GM23338 (cell line): Measurements from ENCODE around the gene CCL17. TPM values are rescaled to one million over a fixed set of nuclear protein-coding genes. Genes with fewer than 3 reads are reported as not detected.

ENCODE experiments used
- ATAC-seq: fragments of 200-7000 bp; cut with Tn5 transposase; 3 replicates; pipeline ENCODE4 v1.9.1; 2020
- DNase-seq: peaks from one replicate; pipeline ENCODE4 v3.0.0-alpha.2; 2015; ENCODE audit warnings: low spot score
- H2AFZ ChIP-seq: fragments of 200-600 bp; sonication (generic); 2 replicates; pipeline ENCODE4 v1.8.0; 2016; ENCODE audit warnings: antibody characterized with exemption, mild to moderate bottlenecking, moderate library complexity
- H3F3A ChIP-seq: fragments of 200-600 bp; sonication (generic); replicated peaks from 2 replicates; pipeline ENCODE4 v1.8.0; 2017; ENCODE audit warnings: antibody characterized with exemption, mixed run types, low read depth
- H3K27ac ChIP-seq: fragments of 200-600 bp; sonication (generic); 2 replicates; pipeline ENCODE4 v1.6.1; 2016; ENCODE audit warnings: low read depth
- H3K27me3 ChIP-seq: fragments of 200-600 bp; sonication (generic); 2 replicates; pipeline ENCODE4 v1.8.0; 2016; ENCODE audit warnings: mild to moderate bottlenecking, mixed run types, moderate library complexity; ENCODE audit not compliant: insufficient read depth
- H3K36me3 ChIP-seq: fragments of 200-600 bp; sonication (generic); 2 replicates; pipeline ENCODE4 v1.8.0; 2016; ENCODE audit warnings: mild to moderate bottlenecking; ENCODE audit not compliant: insufficient read depth
- H3K4me1 ChIP-seq: fragments of 200-600 bp; sonication (generic); 2 replicates; pipeline ENCODE4 v1.8.0; 2016; ENCODE audit warnings: mild to moderate bottlenecking, moderate library complexity; ENCODE audit not compliant: insufficient read depth
- H3K4me2 ChIP-seq: fragments of 200-600 bp; sonication (generic); 2 replicates; pipeline ENCODE4 v1.7.1; 2017; ENCODE audit warnings: mixed run types
- H3K4me3 ChIP-seq: fragments of 200-600 bp; sonication (generic); 2 replicates; pipeline ENCODE4 v1.6.1; 2016; ENCODE audit warnings: mixed run types
- H3K79me2 ChIP-seq: fragments of 200-600 bp; sonication (generic); replicated peaks from 2 replicates; pipeline ENCODE4 v1.8.0; 2017; ENCODE audit warnings: mild to moderate bottlenecking; ENCODE audit not compliant: insufficient read depth
- H3K9me2 ChIP-seq: fragments of 200-600 bp; sonication (generic); 2 replicates; pipeline ENCODE4 v1.8.0; 2017; ENCODE audit not compliant: insufficient read depth
- H4K20me1 ChIP-seq: fragments of 200-600 bp; sonication (generic); replicated peaks from 2 replicates; pipeline ENCODE4 v1.8.0; 2017; ENCODE audit warnings: mild to moderate bottlenecking; ENCODE audit not compliant: insufficient read depth
- H3K27ac Mint-ChIP-seq: 2 replicates; pipeline ENCODE4 v1.8.0; 2020; ENCODE audit warnings: inconsistent platforms, mild to moderate bottlenecking, moderate library complexity, mixed read lengths
- H3K27me3 Mint-ChIP-seq: 3 replicates; pipeline ENCODE4 v1.8.0; 2022; ENCODE audit warnings: low read depth, mild to moderate bottlenecking, moderate library complexity, mixed read lengths, inconsistent platforms; ENCODE audit not compliant: insufficient read depth, poor library complexity
- H3K36me3 Mint-ChIP-seq: 3 replicates; pipeline ENCODE4 v1.8.0; 2021; ENCODE audit warnings: low read depth, mild to moderate bottlenecking, inconsistent platforms, moderate library complexity, mixed read lengths
- H3K4me1 Mint-ChIP-seq: 3 replicates; pipeline ENCODE4 v1.8.0; 2020; ENCODE audit warnings: mild to moderate bottlenecking, inconsistent platforms, mixed read lengths
- H3K4me3 Mint-ChIP-seq: 3 replicates; pipeline ENCODE4 v1.8.0; 2021; ENCODE audit warnings: moderate library complexity, mild to moderate bottlenecking, inconsistent platforms, mixed read lengths
- H3K9me3 Mint-ChIP-seq: 3 replicates; pipeline ENCODE4 v1.8.0; 2020; ENCODE audit warnings: moderate library complexity, mild to moderate bottlenecking, inconsistent platforms, mixed read lengths
- CREB1 ChIP-seq: fragments of 250-450 bp; sonication (Bioruptor Pico); IDR thresholded peaks from 2 replicates; pipeline ENCODE4 v1.5.0; 2020; ENCODE audit warnings: low read depth, mild to moderate bottlenecking, moderate library complexity
- EZH2 ChIP-seq: fragments of 200-600 bp; sonication (generic); IDR thresholded peaks from one replicate; pipeline ENCODE4 v1.8.0; 2017; ENCODE audit warnings: antibody characterized with exemption, mild to moderate bottlenecking, low read depth; ENCODE audit not compliant: unreplicated experiment
- EZH2phosphoT487 ChIP-seq: fragments of 200-600 bp; sonication (generic); IDR thresholded peaks from one replicate; pipeline ENCODE4 v1.8.1; 2018; ENCODE audit warnings: antibody characterized with exemption; ENCODE audit not compliant: unreplicated experiment
- JUNB ChIP-seq: IDR thresholded peaks from one replicate; pipeline ENCODE4 v1.6.1; 2016; ENCODE audit warnings: antibody characterized with exemption; ENCODE audit not compliant: unreplicated experiment
- NANOG ChIP-seq: IDR thresholded peaks from 2 replicates; pipeline ENCODE4 v1.6.1; 2016; ENCODE audit warnings: antibody characterized with exemption, borderline replicate concordance
- POLR2AphosphoS5 ChIP-seq: IDR thresholded peaks from 2 replicates; pipeline ENCODE4 v1.6.1; 2016; ENCODE audit warnings: antibody characterized with exemption, low read depth
- REST ChIP-seq: IDR thresholded peaks from one replicate; pipeline ENCODE4 v1.6.1; 2018; ENCODE audit warnings: antibody characterized with exemption; ENCODE audit not compliant: unreplicated experiment
- ZNF331 ChIP-seq: fragments of 250-450 bp; sonication (Bioruptor Pico); IDR thresholded peaks from 2 replicates; pipeline ENCODE4 v1.5.0; 2020; ENCODE audit warnings: low read depth, mild to moderate bottlenecking, moderate library complexity
- polyA plus RNA-seq: library from polyadenylated mRNA; unstranded; fragments of >200 nt; fragmentation: Nextera tagmentation; extraction: Ambion mirVana; gene quantifications from 2 replicates; pipeline ENCODE4 v1.2.1, GENCODE V29; 2016
- total RNA-seq: library from RNA; depleted of rRNA; stranded (reverse); fragments of >200 nt; shearing (Covaris generic); gene quantifications from 2 replicates; pipeline ENCODE4 v1.2.3, GENCODE V29; 2014
- TF ChIP-seq, protein P1 (sequence below): fragments of 250-450 bp; sonication (Bioruptor Pico); IDR thresholded peaks from 2 replicates; pipeline ENCODE4 v1.5.0; 2020; ENCODE audit warnings: mild to moderate bottlenecking, moderate library complexity
- TF ChIP-seq, protein P2 (sequence below), 2 experiments: fragments of 200-600 bp in 1 of 2; sonication (generic) in 1 of 2; conservative IDR thresholded peaks; 2 replicates each; pipeline versions ENCODE4 v1.5.1 to v1.6.1; 2016 to 2017; ENCODE audit warnings: antibody characterized with exemption in 2 of 2, low read depth in 2 of 2, mild to moderate bottlenecking in 2 of 2, moderate library complexity in 1 of 2

The CCL17 gene
- total and polyA plus RNA-seq, 2 experiments from 2014 or later = not detected

DNA sequence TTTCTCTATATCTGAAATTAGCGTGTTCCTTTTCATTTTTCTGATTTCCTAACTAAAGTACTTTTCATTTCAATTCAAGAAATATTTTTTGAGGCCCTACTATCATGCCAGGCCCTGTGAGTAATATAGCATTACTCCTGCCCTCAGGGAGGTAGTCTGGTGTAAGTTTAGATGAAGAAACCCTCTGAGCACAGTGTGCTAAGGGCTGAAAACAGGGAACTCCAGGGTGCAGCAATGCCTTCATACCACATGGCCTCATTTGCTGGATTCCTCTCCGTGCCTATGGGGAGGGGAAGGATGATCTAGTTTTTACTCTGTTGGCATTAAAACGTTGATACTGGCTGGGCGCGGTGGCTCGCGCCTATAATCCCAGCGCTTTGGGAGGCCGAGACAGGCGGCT is 47.5 kb downstream of the CCL17 start:
- peaks cover 13% of the 10 kb centered on the region for H3K79me2 ChIP-seq
- DNase-seq (no peak), ATAC-seq (no peak)
- H3K9me2 ChIP-seq = no peaks in the 10 kb centered on the region
- H4K20me1 ChIP-seq = no peaks in the 10 kb centered on the region
- Mint-ChIP-seq H3K9me3 (no peaks in the 10 kb centered on the region), H3K27me3 (peaks cover 7% of the 10 kb centered on the region), H3K27ac (no peak overlapping the region), H3K4me3 (no peak overlapping the region), H3K36me3 (peaks cover 40% of the 10 kb centered on the region), H3K4me1 (no peaks in the 10 kb centered on the region)
- peaks cover 7% of the 10 kb centered on the region; the same call in 1 of the 2 replicates for H3K4me1 ChIP-seq
- H3K27ac ChIP-seq = no peak overlapping the region
- H3K4me2 ChIP-seq = no peak overlapping the region
- H3K27me3 ChIP-seq = no peaks in the 10 kb centered on the region
- no peaks in the 10 kb centered on the region for H3F3A ChIP-seq
- no peak overlapping the region for H3K4me3 ChIP-seq
- no peak overlapping the region for H2AFZ ChIP-seq
- H3K36me3 ChIP-seq = peaks cover 15% of the 10 kb centered on the region
- TF ChIP-seq, protein P1, sequence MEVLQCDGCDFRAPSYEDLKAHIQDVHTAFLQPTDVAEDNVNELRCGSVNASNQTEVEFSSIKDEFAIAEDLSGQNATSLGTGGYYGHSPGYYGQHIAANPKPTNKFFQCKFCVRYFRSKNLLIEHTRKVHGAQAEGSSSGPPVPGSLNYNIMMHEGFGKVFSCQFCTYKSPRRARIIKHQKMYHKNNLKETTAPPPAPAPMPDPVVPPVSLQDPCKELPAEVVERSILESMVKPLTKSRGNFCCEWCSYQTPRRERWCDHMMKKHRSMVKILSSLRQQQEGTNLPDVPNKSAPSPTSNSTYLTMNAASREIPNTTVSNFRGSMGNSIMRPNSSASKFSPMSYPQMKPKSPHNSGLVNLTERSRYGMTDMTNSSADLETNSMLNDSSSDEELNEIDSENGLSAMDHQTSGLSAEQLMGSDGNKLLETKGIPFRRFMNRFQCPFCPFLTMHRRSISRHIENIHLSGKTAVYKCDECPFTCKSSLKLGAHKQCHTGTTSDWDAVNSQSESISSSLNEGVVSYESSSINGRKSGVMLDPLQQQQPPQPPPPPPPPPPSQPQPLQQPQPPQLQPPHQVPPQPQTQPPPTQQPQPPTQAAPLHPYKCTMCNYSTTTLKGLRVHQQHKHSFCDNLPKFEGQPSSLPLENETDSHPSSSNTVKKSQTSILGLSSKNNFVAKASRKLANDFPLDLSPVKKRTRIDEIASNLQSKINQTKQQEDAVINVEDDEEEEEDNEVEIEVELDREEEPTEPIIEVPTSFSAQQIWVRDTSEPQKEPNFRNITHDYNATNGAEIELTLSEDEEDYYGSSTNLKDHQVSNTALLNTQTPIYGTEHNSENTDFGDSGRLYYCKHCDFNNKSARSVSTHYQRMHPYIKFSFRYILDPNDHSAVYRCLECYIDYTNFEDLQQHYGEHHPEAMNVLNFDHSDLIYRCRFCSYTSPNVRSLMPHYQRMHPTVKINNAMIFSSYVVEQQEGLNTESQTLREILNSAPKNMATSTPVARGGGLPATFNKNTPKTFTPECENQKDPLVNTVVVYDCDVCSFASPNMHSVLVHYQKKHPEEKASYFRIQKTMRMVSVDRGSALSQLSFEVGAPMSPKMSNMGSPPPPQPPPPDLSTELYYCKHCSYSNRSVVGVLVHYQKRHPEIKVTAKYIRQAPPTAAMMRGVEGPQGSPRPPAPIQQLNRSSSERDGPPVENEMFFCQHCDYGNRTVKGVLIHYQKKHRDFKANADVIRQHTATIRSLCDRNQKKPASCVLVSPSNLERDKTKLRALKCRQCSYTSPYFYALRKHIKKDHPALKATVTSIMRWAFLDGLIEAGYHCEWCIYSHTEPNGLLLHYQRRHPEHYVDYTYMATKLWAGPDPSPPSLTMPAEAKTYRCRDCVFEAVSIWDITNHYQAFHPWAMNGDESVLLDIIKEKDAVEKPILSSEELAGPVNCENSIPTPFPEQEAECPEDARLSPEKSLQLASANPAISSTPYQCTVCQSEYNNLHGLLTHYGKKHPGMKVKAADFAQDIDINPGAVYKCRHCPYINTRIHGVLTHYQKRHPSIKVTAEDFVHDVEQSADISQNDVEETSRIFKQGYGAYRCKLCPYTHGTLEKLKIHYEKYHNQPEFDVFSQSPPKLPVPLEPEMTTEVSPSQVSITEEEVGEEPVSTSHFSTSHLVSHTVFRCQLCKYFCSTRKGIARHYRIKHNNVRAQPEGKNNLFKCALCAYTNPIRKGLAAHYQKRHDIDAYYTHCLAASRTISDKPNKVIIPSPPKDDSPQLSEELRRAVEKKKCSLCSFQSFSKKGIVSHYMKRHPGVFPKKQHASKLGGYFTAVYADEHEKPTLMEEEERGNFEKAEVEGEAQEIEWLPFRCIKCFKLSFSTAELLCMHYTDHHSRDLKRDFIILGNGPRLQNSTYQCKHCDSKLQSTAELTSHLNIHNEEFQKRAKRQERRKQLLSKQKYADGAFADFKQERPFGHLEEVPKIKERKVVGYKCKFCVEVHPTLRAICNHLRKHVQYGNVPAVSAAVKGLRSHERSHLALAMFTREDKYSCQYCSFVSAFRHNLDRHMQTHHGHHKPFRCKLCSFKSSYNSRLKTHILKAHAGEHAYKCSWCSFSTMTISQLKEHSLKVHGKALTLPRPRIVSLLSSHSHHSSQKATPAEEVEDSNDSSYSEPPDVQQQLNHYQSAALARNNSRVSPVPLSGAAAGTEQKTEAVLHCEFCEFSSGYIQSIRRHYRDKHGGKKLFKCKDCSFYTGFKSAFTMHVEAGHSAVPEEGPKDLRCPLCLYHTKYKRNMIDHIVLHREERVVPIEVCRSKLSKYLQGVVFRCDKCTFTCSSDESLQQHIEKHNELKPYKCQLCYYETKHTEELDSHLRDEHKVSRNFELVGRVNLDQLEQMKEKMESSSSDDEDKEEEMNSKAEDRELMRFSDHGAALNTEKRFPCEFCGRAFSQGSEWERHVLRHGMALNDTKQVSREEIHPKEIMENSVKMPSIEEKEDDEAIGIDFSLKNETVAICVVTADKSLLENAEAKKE = no peak
- TF ChIP-seq JUNB (no peak), NANOG (no peak), CREB1 (CRISPR knock-in tag) (no peak), ZNF331 (CRISPR knock-in tag) (no peak), EZH2phosphoT487 (no peak), POLR2AphosphoS5 (no peak), EZH2 (no peak), REST (no peak)
- TF ChIP-seq, protein P2, sequence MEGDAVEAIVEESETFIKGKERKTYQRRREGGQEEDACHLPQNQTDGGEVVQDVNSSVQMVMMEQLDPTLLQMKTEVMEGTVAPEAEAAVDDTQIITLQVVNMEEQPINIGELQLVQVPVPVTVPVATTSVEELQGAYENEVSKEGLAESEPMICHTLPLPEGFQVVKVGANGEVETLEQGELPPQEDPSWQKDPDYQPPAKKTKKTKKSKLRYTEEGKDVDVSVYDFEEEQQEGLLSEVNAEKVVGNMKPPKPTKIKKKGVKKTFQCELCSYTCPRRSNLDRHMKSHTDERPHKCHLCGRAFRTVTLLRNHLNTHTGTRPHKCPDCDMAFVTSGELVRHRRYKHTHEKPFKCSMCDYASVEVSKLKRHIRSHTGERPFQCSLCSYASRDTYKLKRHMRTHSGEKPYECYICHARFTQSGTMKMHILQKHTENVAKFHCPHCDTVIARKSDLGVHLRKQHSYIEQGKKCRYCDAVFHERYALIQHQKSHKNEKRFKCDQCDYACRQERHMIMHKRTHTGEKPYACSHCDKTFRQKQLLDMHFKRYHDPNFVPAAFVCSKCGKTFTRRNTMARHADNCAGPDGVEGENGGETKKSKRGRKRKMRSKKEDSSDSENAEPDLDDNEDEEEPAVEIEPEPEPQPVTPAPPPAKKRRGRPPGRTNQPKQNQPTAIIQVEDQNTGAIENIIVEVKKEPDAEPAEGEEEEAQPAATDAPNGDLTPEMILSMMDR (conservative IDR thresholded peaks at IDR 0.05; ENCODE audit: low read depth in 2 of 2) = no peak
